Measurements from ENCODE around the gene ZAP70. TPM values are rescaled to one million over a fixed set of nuclear protein-coding genes. Genes with fewer than 3 reads are reported as not detected.

Gene ZAP70
- total RNA-seq, 5 donors from 2014 or later (not counting 1 experiment from before 2014, with no cell fraction given) = 449 to 534 (median 468) TPM

- WGBS (ENCODE audit: insufficient coverage) = no CpG with 5 or more reads among the region's 4 CpGs
- ATAC-seq (replicated peaks in 1 of 4) = no peak
- no peak for DNase-seq
- ChIA-PET POLR2A (no interaction called here), CTCF (no interaction called here)
- Mint-ChIP-seq H3K4me1 (peaks cover 0 to 8% (median 3%) of the 10 kb centered on the region in 3 donors), H3K36me3 (peaks cover 53% of the 10 kb centered on the region), H3K27me3 (no peaks in the 10 kb centered on the region), H3K4me3 (no peak overlapping the region), H3K9me3 (no peaks in the 10 kb centered on the region), H3K27ac (no peak overlapping the region)
- Histone ChIP-seq H3K27me3 (replicated peaks in 1 of 2; ENCODE audit: control insufficient read depth in 2 of 2, extremely low read depth in 1 of 2, insufficient read depth in 2 of 2, low read length in 1 of 2) (no peaks in the 10 kb centered on the region), H3K9me3 (no peaks in the 10 kb centered on the region), H3K27ac (ENCODE audit: low read length) (no peak overlapping the region), H3K4me1 (ENCODE audit: control insufficient read depth in 1 of 2, extremely low read depth in 1 of 2, insufficient read depth in 2 of 2, low read length in 2 of 2) (no peaks in the 10 kb centered on the region), H3K36me3 (ENCODE audit: control insufficient read depth in 2 of 2, extremely low read depth in 1 of 2, insufficient read depth in 1 of 2, low read length in 1 of 2) (peaks cover 3 to 39% of the 10 kb centered on the region in 2 donors), H3K4me3 (ENCODE audit: control insufficient read depth in 1 of 2, extremely low read depth in 1 of 2, low read length in 1 of 2) (no peak overlapping the region)
Measured at GRCh38 chr2:97770445-97770844, 57.1 kb downstream of the ZAP70 start.

- no peaks in the 10 kb centered on the region for H3K27me3 ChIP-seq (replicated peaks in 1 of 2; ENCODE audit: control insufficient read depth in 2 of 2, extremely low read depth in 1 of 2, insufficient read depth in 2 of 2, low read length in 1 of 2)
- DNase-seq = no peak
- POLR2A ChIA-PET = no interaction called here
- H3K4me1 ChIP-seq (ENCODE audit: control insufficient read depth in 1 of 2, extremely low read depth in 1 of 2, insufficient read depth in 2 of 2, low read length in 2 of 2) = no peaks in the 10 kb centered on the region
- no peak overlapping the region for H3K4me3 ChIP-seq (ENCODE audit: control insufficient read depth in 1 of 2, extremely low read depth in 1 of 2, low read length in 1 of 2)
- H3K4me3 Mint-ChIP-seq = no peak overlapping the region
- no peaks in the 10 kb centered on the region for H3K27me3 Mint-ChIP-seq
- peaks cover 0 to 28% of the 10 kb centered on the region in 2 donors for H3K36me3 ChIP-seq (ENCODE audit: control insufficient read depth in 2 of 2, extremely low read depth in 1 of 2, insufficient read depth in 1 of 2, low read length in 1 of 2)
- CTCF ChIA-PET = interaction anchor here (0.6 to 1.6 kb wide), 2 partner anchors 28 to 62 kb away, joined by 3 read pairs; no protein-coding TSS in a partner anchor
- no peaks in the 10 kb centered on the region for H3K9me3 Mint-ChIP-seq
- no peak for ATAC-seq (replicated peaks in 1 of 4)
- H3K9me3 ChIP-seq = no peaks in the 10 kb centered on the region
- peaks cover 0 to 8% (median 3%) of the 10 kb centered on the region in 3 donors for H3K4me1 Mint-ChIP-seq
- peaks cover 70% of the 10 kb centered on the region for H3K36me3 Mint-ChIP-seq
- H3K27ac ChIP-seq (ENCODE audit: low read length) = no peak overlapping the region
- 55% methylated on average over 7 of the region's 7 CpGs for WGBS (ENCODE audit: insufficient coverage)
- no peak overlapping the region for H3K27ac Mint-ChIP-seq
Measured at GRCh38 chr2:97774425-97774824, 61.0 kb downstream of the ZAP70 start.

GRCh38 chr2:97775074-97775473, 61.7 kb downstream of the ZAP70 start:
- ChIA-PET CTCF (interaction anchor here in 1 of 2 donors (1.6 kb wide), 1 partner anchor 28 kb away, joined by 3 read pairs; no protein-coding TSS in a partner anchor), POLR2A (no interaction called here)
- no peaks in the 10 kb centered on the region for H3K4me1 ChIP-seq (ENCODE audit: control insufficient read depth in 1 of 2, extremely low read depth in 1 of 2, insufficient read depth in 2 of 2, low read length in 2 of 2)
- no peak for DNase-seq
- 93% methylated on average over 8 of the region's 11 CpGs for WGBS (ENCODE audit: insufficient coverage)
- H3K36me3 ChIP-seq (ENCODE audit: control insufficient read depth in 2 of 2, extremely low read depth in 1 of 2, insufficient read depth in 1 of 2, low read length in 1 of 2) = peaks cover 0 to 27% of the 10 kb centered on the region in 2 donors
- no peaks in the 10 kb centered on the region for H3K9me3 ChIP-seq
- no peak overlapping the region for H3K27ac Mint-ChIP-seq
- H3K4me1 Mint-ChIP-seq = peaks cover 0 to 8% (median 3%) of the 10 kb centered on the region in 3 donors
- peaks cover 71% of the 10 kb centered on the region for H3K36me3 Mint-ChIP-seq
- H3K27ac ChIP-seq (ENCODE audit: low read length) = no peak overlapping the region
- no peak for ATAC-seq (replicated peaks in 1 of 4)
- no peaks in the 10 kb centered on the region for H3K9me3 Mint-ChIP-seq
- no peak overlapping the region for H3K4me3 ChIP-seq (ENCODE audit: control insufficient read depth in 1 of 2, extremely low read depth in 1 of 2, low read length in 1 of 2)
- no peaks in the 10 kb centered on the region for H3K27me3 Mint-ChIP-seq
- H3K4me3 Mint-ChIP-seq = no peak overlapping the region
- H3K27me3 ChIP-seq (replicated peaks in 1 of 2; ENCODE audit: control insufficient read depth in 2 of 2, extremely low read depth in 1 of 2, insufficient read depth in 2 of 2, low read length in 1 of 2) = no peaks in the 10 kb centered on the region

GRCh38 chr2:97779141-97779540, 65.8 kb downstream of the ZAP70 start:
- no peaks in the 10 kb centered on the region for H3K4me1 ChIP-seq (ENCODE audit: control insufficient read depth in 1 of 2, extremely low read depth in 1 of 2, insufficient read depth in 2 of 2, low read length in 2 of 2)
- ATAC-seq (replicated peaks in 1 of 4) = no peak
- no peak for DNase-seq
- no peak overlapping the region for H3K4me3 ChIP-seq (ENCODE audit: control insufficient read depth in 1 of 2, extremely low read depth in 1 of 2, low read length in 1 of 2)
- WGBS (ENCODE audit: insufficient coverage) = 100% methylated on average over 3 of the region's 4 CpGs
- ChIA-PET CTCF (no interaction called here), POLR2A (no interaction called here)
- Mint-ChIP-seq H3K27ac (no peak overlapping the region), H3K4me3 (no peak overlapping the region), H3K9me3 (no peaks in the 10 kb centered on the region), H3K27me3 (no peaks in the 10 kb centered on the region), H3K4me1 (peaks cover 0 to 7% (median 3%) of the 10 kb centered on the region in 3 donors), H3K36me3 (peaks cover 45% of the 10 kb centered on the region)
- H3K27ac ChIP-seq (ENCODE audit: low read length) = no peak overlapping the region
- H3K36me3 ChIP-seq (ENCODE audit: control insufficient read depth in 2 of 2, extremely low read depth in 1 of 2, insufficient read depth in 1 of 2, low read length in 1 of 2) = peaks cover 0 to 18% of the 10 kb centered on the region in 2 donors
- H3K9me3 ChIP-seq = no peaks in the 10 kb centered on the region
- no peaks in the 10 kb centered on the region for H3K27me3 ChIP-seq (replicated peaks in 1 of 2; ENCODE audit: control insufficient read depth in 2 of 2, extremely low read depth in 1 of 2, insufficient read depth in 2 of 2, low read length in 1 of 2)

GRCh38 chr2:97781981-97782380, 68.6 kb downstream of the ZAP70 start:
- POLR2A ChIA-PET = no interaction called here
- ATAC-seq (replicated peaks in 1 of 4) = no peak

GRCh38 chr2:97784953-97785352, 71.6 kb downstream of the ZAP70 start:
- no peaks in the 10 kb centered on the region for H3K27me3 Mint-ChIP-seq
- ChIA-PET CTCF (no interaction called here), POLR2A (no interaction called here)
- peaks cover 33% of the 10 kb centered on the region for H3K36me3 Mint-ChIP-seq
- H3K36me3 ChIP-seq (ENCODE audit: control insufficient read depth in 2 of 2, extremely low read depth in 1 of 2, insufficient read depth in 1 of 2, low read length in 1 of 2) = peaks cover 0 to 18% of the 10 kb centered on the region in 2 donors
- no peaks in the 10 kb centered on the region for H3K9me3 ChIP-seq
- H3K4me3 Mint-ChIP-seq = no peak overlapping the region
- no peak overlapping the region for H3K4me3 ChIP-seq (ENCODE audit: control insufficient read depth in 1 of 2, extremely low read depth in 1 of 2, low read length in 1 of 2)
- H3K27me3 ChIP-seq (replicated peaks in 1 of 2; ENCODE audit: control insufficient read depth in 2 of 2, extremely low read depth in 1 of 2, insufficient read depth in 2 of 2, low read length in 1 of 2) = no peaks in the 10 kb centered on the region
- no peaks in the 10 kb centered on the region for H3K9me3 Mint-ChIP-seq
- no peaks in the 10 kb centered on the region for H3K4me1 ChIP-seq (ENCODE audit: control insufficient read depth in 1 of 2, extremely low read depth in 1 of 2, insufficient read depth in 2 of 2, low read length in 2 of 2)
- no peak overlapping the region for H3K27ac ChIP-seq (ENCODE audit: low read length)
- H3K27ac Mint-ChIP-seq = no peak overlapping the region
- ATAC-seq (replicated peaks in 1 of 4) = no peak
- no peak for DNase-seq
- H3K4me1 Mint-ChIP-seq = peaks cover 0 to 6% (median 1%) of the 10 kb centered on the region in 3 donors

More at GRCh38 chr2:97781981-97782380, 68.6 kb downstream of the ZAP70 start:
- Mint-ChIP-seq H3K9me3 (no peaks in the 10 kb centered on the region), H3K27me3 (no peaks in the 10 kb centered on the region), H3K4me3 (no peak overlapping the region), H3K36me3 (peaks cover 30% of the 10 kb centered on the region), H3K4me1 (peaks cover 0 to 3% (median 0%) of the 10 kb centered on the region in 3 donors), H3K27ac (no peak overlapping the region)
- no peak overlapping the region for H3K4me3 ChIP-seq (ENCODE audit: control insufficient read depth in 1 of 2, extremely low read depth in 1 of 2, low read length in 1 of 2)
- H3K4me1 ChIP-seq (ENCODE audit: control insufficient read depth in 1 of 2, extremely low read depth in 1 of 2, insufficient read depth in 2 of 2, low read length in 2 of 2) = no peaks in the 10 kb centered on the region
- no peaks in the 10 kb centered on the region for H3K9me3 ChIP-seq
- DNase-seq = no peak
- 100% methylated on average over 1 of the region's 4 CpGs for WGBS (ENCODE audit: insufficient coverage)
- peaks cover 0 to 6% of the 10 kb centered on the region in 2 donors for H3K36me3 ChIP-seq (ENCODE audit: control insufficient read depth in 2 of 2, extremely low read depth in 1 of 2, insufficient read depth in 1 of 2, low read length in 1 of 2)
- H3K27ac ChIP-seq (ENCODE audit: low read length) = no peak overlapping the region
- no peaks in the 10 kb centered on the region for H3K27me3 ChIP-seq (replicated peaks in 1 of 2; ENCODE audit: control insufficient read depth in 2 of 2, extremely low read depth in 1 of 2, insufficient read depth in 2 of 2, low read length in 1 of 2)
- CTCF ChIA-PET = no interaction called here

- DNase-seq (no peak), ATAC-seq (replicated peaks in 1 of 4) (no peak)
- Histone ChIP-seq H3K9me3 (no peaks in the 10 kb centered on the region), H3K27ac (ENCODE audit: low read length) (no peak overlapping the region), H3K36me3 (ENCODE audit: control insufficient read depth in 2 of 2, extremely low read depth in 1 of 2, insufficient read depth in 1 of 2, low read length in 1 of 2) (peaks cover 0 to 24% of the 10 kb centered on the region in 2 donors), H3K4me3 (ENCODE audit: control insufficient read depth in 1 of 2, extremely low read depth in 1 of 2, low read length in 1 of 2) (no peak overlapping the region), H3K4me1 (ENCODE audit: control insufficient read depth in 1 of 2, extremely low read depth in 1 of 2, insufficient read depth in 2 of 2, low read length in 2 of 2) (no peaks in the 10 kb centered on the region), H3K27me3 (replicated peaks in 1 of 2; ENCODE audit: control insufficient read depth in 2 of 2, extremely low read depth in 1 of 2, insufficient read depth in 2 of 2, low read length in 1 of 2) (no peaks in the 10 kb centered on the region)
- Mint-ChIP-seq H3K36me3 (peaks cover 28% of the 10 kb centered on the region), H3K4me1 (peaks cover 0 to 6% (median 1%) of the 10 kb centered on the region in 3 donors), H3K9me3 (no peaks in the 10 kb centered on the region), H3K27me3 (no peaks in the 10 kb centered on the region), H3K4me3 (no peak overlapping the region), H3K27ac (peak overlapping the region in 1 of 2 donors; percentile 35)
- POLR2A ChIA-PET = no interaction called here
- WGBS (ENCODE audit: insufficient coverage) = no CpG with 5 or more reads among the region's 2 CpGs
- CTCF ChIA-PET = no interaction called here
Measured at GRCh38 chr2:97785818-97786217, 72.4 kb downstream of the ZAP70 start.

All from T-cell (primary cell).